Astrocyte (in vitro differentiated cells and primary cell): ENCODE data around the gene CST9L. TPM values are rescaled to one million over a fixed set of nuclear protein-coding genes. Genes with fewer than 3 reads are reported as not detected.

Experiments used
- DNase-seq: peaks from one replicate; pipeline ENCODE4 v3.0.0-alpha.2; 2010; ENCODE audit warnings: low read depth
- FAIRE-seq: peaks from 2 replicates; lab custom pipeline; 2011; peaks lifted over from hg19 to GRCh38; lab: Jason Lieb, UNC
- H2AFZ ChIP-seq: 2 replicates; pipeline ENCODE4 v1.6.0; 2012; ENCODE audit warnings: low read depth, low read length, inconsistent platforms
- H3K27ac ChIP-seq: 2 replicates; pipeline ENCODE4 v1.5.1; 2011; ENCODE audit warnings: low read depth, low read length, inconsistent platforms
- H3K27me3 ChIP-seq: 2 replicates; pipeline ENCODE4 v1.6.0; 2011; ENCODE audit warnings: low read length, inconsistent platforms; ENCODE audit not compliant: insufficient read depth
- H3K36me3 ChIP-seq: 2 replicates; pipeline ENCODE4 v1.5.1; 2011; ENCODE audit warnings: low read length, inconsistent platforms; ENCODE audit not compliant: insufficient read depth
- H3K4me1 ChIP-seq: 2 replicates; pipeline ENCODE4 v1.5.1; 2011; ENCODE audit warnings: low read length, inconsistent platforms; ENCODE audit not compliant: insufficient read depth
- H3K4me2 ChIP-seq: 2 replicates; pipeline ENCODE4 v1.6.0; 2012; ENCODE audit warnings: low read length, inconsistent platforms
- H3K4me3 ChIP-seq: 2 replicates; pipeline ENCODE4 v1.5.1; 2011; ENCODE audit warnings: low read depth, mild to moderate bottlenecking, low read length, inconsistent platforms; ENCODE audit not compliant: insufficient read depth
- H3K79me2 ChIP-seq: 2 replicates; pipeline ENCODE4 v1.6.0; 2012; ENCODE audit warnings: mild to moderate bottlenecking, low read length, inconsistent platforms; ENCODE audit not compliant: insufficient read depth
- H3K9ac ChIP-seq: 2 replicates; pipeline ENCODE4 v1.6.0; 2012; ENCODE audit warnings: mild to moderate bottlenecking, low read length, inconsistent platforms
- H3K9me3 ChIP-seq: 2 replicates; pipeline ENCODE4 v1.5.1; 2012; ENCODE audit warnings: low read depth, mild to moderate bottlenecking, low read length, inconsistent platforms; ENCODE audit not compliant: insufficient read depth
- H4K20me1 ChIP-seq: 2 replicates; pipeline ENCODE4 v1.6.0; 2012; ENCODE audit warnings: low read length, inconsistent platforms; ENCODE audit not compliant: insufficient read depth
- H3K27ac Mint-ChIP-seq: one replicate; pipeline ENCODE4 v1.8.0; 2021; ENCODE audit warnings: mild to moderate bottlenecking, mixed read lengths; ENCODE audit not compliant: unreplicated experiment
- H3K27me3 Mint-ChIP-seq: one replicate; pipeline ENCODE4 v1.8.0; 2021; ENCODE audit warnings: low read depth, mixed read lengths; ENCODE audit not compliant: unreplicated experiment
- H3K36me3 Mint-ChIP-seq: one replicate; pipeline ENCODE4 v1.8.0; 2021; ENCODE audit warnings: low read depth, mixed read lengths; ENCODE audit not compliant: unreplicated experiment
- H3K4me1 Mint-ChIP-seq: one replicate; pipeline ENCODE4 v1.8.0; 2021; ENCODE audit warnings: low read depth, mixed read lengths; ENCODE audit not compliant: unreplicated experiment
- H3K4me3 Mint-ChIP-seq: one replicate; pipeline ENCODE4 v1.8.0; 2021; ENCODE audit warnings: mild to moderate bottlenecking, moderate library complexity, mixed read lengths; ENCODE audit not compliant: unreplicated experiment
- H3K9me3 Mint-ChIP-seq: one replicate; pipeline ENCODE4 v1.8.0; 2021; ENCODE audit warnings: mild to moderate bottlenecking, mixed read lengths; ENCODE audit not compliant: unreplicated experiment
- CTCF ChIP-seq: IDR thresholded peaks from 2 replicates; pipeline ENCODE4 v1.5.1; 2011; ENCODE audit warnings: low read depth, mild to moderate bottlenecking, inconsistent platforms, low read length, moderate library complexity; ENCODE audit not compliant: insufficient read depth
- EZH2 ChIP-seq: IDR thresholded peaks from 2 replicates; pipeline ENCODE4 v1.6.1; 2012; ENCODE audit warnings: mild to moderate bottlenecking, low read length, inconsistent platforms; ENCODE audit not compliant: insufficient read depth
- total RNA-seq: library from RNA; stranded (reverse); gene quantifications from 2 replicates; pipeline ENCODE4 v1.2.1, GENCODE V29; 2021

The CST9L gene
- total RNA-seq, 1 donor from 2014 or later, result not detected

- Histone ChIP-seq H2AFZ (no peak overlapping the region), H3K4me1 (no peaks in the 10 kb centered on the region), H3K4me3 (no peak overlapping the region), H4K20me1 (no peaks in the 10 kb centered on the region), H3K9me3 (no peaks in the 10 kb centered on the region), H3K27me3 (peaks cover 11% of the 10 kb centered on the region), H3K79me2 (no peaks in the 10 kb centered on the region), H3K27ac (no peak overlapping the region), H3K4me2 (no peak overlapping the region), H3K36me3 (no peaks in the 10 kb centered on the region), H3K9ac (no peak overlapping the region)
- no peak for TF ChIP-seq EZH2
- no peak for TF ChIP-seq CTCF
- FAIRE-seq (no peak), DNase-seq (no peak)
- Mint-ChIP-seq H3K9me3 (peaks cover 2% of the 10 kb centered on the region), H3K36me3 (no peaks in the 10 kb centered on the region), H3K27me3 (peaks cover 37% of the 10 kb centered on the region), H3K4me3 (no peak overlapping the region), H3K27ac (no peak overlapping the region), H3K4me1 (peaks cover 19% of the 10 kb centered on the region)
Measured at GRCh38 chr20:23602699-23603098, 34.4 kb upstream of the CST9L start.

- no peaks in the 10 kb centered on the region for H4K20me1 ChIP-seq
- H3K4me2 ChIP-seq, result no peak overlapping the region
- TF ChIP-seq CTCF, result no peak
- TF ChIP-seq EZH2, result no peak
- no peak overlapping the region for H3K4me3 Mint-ChIP-seq
- H3K9me3 ChIP-seq, result no peaks in the 10 kb centered on the region
- DNase-seq, result no peak
- H3K27ac ChIP-seq, result no peak overlapping the region
- no peaks in the 10 kb centered on the region for H3K79me2 ChIP-seq
- H2AFZ ChIP-seq, result no peak overlapping the region
- no peaks in the 10 kb centered on the region for H3K36me3 Mint-ChIP-seq
- no peaks in the 10 kb centered on the region for H3K4me1 ChIP-seq
- FAIRE-seq, result no peak
- peaks cover 2% of the 10 kb centered on the region for H3K9me3 Mint-ChIP-seq
- no peaks in the 10 kb centered on the region for H3K36me3 ChIP-seq
- H3K27me3 Mint-ChIP-seq, result peaks cover 35% of the 10 kb centered on the region
- H3K9ac ChIP-seq, result no peak overlapping the region
- H3K27me3 ChIP-seq, result peaks cover 11% of the 10 kb centered on the region
- no peak overlapping the region for H3K4me3 ChIP-seq
- no peak overlapping the region for H3K27ac Mint-ChIP-seq
- H3K4me1 Mint-ChIP-seq, result peaks cover 18% of the 10 kb centered on the region
Measured at GRCh38 chr20:23602241-23602640, 34.0 kb upstream of the CST9L start.

GRCh38 chr20:23601715-23602114, 33.4 kb upstream of the CST9L start:
- Histone ChIP-seq H2AFZ (no peak overlapping the region), H3K27ac (no peak overlapping the region), H4K20me1 (no peaks in the 10 kb centered on the region), H3K27me3 (peaks cover 11% of the 10 kb centered on the region), H3K9me3 (no peaks in the 10 kb centered on the region), H3K79me2 (no peaks in the 10 kb centered on the region), H3K4me3 (no peak overlapping the region), H3K4me2 (no peak overlapping the region), H3K36me3 (no peaks in the 10 kb centered on the region), H3K9ac (no peak overlapping the region), H3K4me1 (no peaks in the 10 kb centered on the region)
- peaks cover 30% of the 10 kb centered on the region for H3K27me3 Mint-ChIP-seq
- H3K27ac Mint-ChIP-seq, result no peak overlapping the region
- peaks cover 2% of the 10 kb centered on the region for H3K9me3 Mint-ChIP-seq
- FAIRE-seq (no peak), DNase-seq (no peak)
- H3K4me3 Mint-ChIP-seq, result no peak overlapping the region
- H3K36me3 Mint-ChIP-seq, result no peaks in the 10 kb centered on the region
- TF ChIP-seq CTCF (no peak), EZH2 (no peak)
- H3K4me1 Mint-ChIP-seq, result peaks cover 13% of the 10 kb centered on the region
